Measurements from ENCODE around the gene SH2D5.

DNA sequence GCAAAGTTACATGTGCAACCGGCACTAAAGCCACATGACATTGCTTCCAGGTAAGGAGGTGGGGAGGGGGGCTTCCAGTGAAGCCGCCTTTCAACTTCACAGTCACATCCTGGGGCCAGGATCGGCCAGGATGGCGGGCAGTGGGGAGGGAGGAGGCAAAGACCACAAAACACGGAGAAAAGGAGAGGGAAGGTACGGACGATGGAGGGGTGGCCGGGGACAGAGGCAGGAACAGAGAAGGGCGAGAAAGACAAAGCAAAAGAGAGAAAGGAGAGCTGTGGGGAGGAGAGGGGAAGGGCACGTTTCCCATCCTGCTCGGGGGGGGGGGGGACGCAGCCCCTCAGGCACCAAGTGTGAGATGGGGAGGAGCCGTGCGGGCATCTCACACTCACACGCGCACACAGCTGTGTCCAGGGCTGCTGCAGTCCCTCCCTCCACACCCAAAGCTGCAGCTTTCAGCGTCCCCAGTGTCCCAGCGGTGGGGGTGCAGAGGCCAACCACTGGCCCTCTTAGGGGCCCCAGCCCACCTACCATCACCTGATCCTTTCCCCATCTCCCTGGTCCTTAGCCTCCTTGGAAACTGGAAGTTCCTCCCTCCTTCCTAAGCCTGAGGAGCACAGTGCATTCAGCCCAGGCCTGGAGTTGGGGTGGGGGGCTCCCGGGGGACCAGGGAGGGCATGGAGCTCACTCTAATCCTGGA is 2.4 kb downstream of the SH2D5 start:
- TF ChIP-seq, protein P1, sequence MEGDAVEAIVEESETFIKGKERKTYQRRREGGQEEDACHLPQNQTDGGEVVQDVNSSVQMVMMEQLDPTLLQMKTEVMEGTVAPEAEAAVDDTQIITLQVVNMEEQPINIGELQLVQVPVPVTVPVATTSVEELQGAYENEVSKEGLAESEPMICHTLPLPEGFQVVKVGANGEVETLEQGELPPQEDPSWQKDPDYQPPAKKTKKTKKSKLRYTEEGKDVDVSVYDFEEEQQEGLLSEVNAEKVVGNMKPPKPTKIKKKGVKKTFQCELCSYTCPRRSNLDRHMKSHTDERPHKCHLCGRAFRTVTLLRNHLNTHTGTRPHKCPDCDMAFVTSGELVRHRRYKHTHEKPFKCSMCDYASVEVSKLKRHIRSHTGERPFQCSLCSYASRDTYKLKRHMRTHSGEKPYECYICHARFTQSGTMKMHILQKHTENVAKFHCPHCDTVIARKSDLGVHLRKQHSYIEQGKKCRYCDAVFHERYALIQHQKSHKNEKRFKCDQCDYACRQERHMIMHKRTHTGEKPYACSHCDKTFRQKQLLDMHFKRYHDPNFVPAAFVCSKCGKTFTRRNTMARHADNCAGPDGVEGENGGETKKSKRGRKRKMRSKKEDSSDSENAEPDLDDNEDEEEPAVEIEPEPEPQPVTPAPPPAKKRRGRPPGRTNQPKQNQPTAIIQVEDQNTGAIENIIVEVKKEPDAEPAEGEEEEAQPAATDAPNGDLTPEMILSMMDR (IDR thresholded peaks at IDR 0.05; ENCODE audit: low read length): no peak
- TF ChIP-seq EZH2phosphoT487 (IDR thresholded peaks at IDR 0.05; ENCODE audit: low read length) (no peak), EZH2 (optimal IDR thresholded peaks at IDR 0.05; ENCODE audit: low read depth, low read length) (no peak)

All from MM.1S (cell line).